GM19468 (cell line): ENCODE measurements around the gene PLEKHD1.

ENCODE experiments used
- ATAC-seq: cut with Tn5 transposase; IDR thresholded peaks from one replicate; pipeline ENCODE4 v1.9.1; 2021; ENCODE audit warnings: mild to moderate bottlenecking, moderate library complexity, moderate number of reproducible peaks; ENCODE audit not compliant: unreplicated experiment; ENCODE audit errors: extremely low read depth

The PLEKHD1 gene

DNA sequence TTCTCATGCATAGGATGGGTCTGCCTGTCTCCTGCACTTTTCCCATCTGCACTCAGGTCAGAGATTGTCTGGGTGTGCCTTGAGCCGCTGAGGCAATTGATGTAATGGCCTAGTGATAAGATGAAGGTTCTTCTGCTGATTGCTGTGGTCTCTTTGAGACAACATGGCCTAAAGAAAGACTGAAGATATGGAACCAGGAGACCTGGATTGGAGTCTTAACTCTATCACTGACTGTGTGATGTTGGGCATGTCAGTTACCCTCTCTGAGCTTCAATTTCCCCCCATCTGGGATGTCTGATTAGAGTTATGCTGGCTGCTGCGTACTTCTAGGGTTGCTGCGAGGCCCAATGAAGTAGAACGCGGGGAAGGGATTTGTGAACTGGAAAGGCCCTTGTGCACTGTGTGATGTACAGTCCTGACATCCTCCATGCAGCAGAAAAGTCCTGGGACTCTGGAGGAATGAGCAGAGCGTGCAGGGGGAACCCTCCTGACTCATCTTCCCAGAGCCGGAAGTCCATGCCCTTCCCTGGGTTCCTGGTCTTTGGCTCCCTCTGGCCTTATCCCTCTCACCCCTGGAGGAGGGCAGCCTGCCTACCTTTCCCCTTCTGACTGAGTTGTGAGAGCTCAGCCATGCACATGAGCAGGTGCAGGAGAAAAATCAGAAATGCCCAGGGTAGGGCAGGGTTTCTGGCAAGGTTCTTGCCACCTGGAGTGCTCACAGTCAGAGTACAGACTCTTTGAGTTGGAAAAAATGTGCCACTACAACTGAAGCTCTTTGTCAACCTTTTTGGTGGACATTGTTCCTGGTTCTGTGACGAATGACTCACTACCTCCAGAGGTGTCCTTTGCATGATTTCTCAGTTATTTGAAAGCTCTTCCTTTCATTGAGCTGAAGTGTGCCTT is 21.1 kb downstream of the PLEKHD1 start:
- ATAC-seq: no peak

DNA sequence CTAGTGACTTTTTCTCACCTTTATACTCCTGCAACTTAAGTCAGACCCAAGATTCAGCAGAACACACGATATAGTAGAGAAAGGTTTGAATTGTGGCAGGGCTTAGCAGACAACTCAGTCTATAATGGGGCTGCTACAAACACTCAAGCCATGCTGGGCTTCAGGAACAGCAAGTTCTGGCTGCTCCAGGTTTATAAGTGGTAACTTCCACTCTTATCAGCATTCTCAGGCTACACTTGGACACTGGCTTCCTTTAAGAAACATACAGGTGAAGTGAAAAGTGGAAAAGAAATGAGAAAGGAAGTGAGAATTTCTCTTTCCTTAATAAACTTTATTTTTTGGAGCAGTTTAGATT is 21.7 kb downstream of the PLEKHD1 start:
- ATAC-seq: no peak

DNA sequence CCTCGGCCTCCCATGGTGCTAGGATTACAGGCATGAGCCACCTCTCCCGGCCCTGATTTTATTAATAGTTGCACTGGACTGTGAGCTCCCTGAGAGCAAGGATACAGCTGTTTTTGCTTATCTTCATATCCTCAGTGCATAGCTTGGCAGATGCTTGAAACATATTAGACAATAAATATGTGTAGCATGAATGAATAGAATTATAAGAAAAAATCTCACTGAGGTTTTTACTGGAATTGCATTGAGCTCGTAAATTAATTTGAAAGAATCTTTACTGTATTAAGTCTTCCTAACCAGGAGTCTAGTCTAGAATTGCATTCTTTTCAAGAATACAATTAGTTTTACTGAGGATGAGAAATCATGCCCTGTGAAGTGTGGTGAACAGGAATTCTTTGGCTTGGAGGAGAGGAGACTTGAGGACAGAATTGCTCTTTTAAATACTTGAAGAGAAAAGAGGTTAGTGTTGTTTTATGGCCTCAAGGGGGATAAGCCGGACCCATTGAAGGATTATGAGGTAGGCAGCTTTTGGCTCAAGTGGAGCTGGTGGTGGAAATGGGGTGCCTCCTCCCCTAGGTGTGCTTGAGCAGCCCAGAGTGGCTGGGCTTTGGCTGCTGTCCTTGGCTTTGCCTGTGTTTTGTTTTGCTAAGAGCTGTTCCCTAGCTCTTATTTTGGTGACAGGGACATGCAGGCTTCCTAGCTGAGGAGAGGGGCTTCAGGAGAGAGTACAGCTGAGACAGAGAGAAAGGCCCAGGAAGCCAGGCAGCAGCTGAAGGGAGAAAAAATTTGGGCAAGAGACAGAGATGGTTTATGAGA is 34.0 kb downstream of the PLEKHD1 start:
- no peak for ATAC-seq

DNA sequence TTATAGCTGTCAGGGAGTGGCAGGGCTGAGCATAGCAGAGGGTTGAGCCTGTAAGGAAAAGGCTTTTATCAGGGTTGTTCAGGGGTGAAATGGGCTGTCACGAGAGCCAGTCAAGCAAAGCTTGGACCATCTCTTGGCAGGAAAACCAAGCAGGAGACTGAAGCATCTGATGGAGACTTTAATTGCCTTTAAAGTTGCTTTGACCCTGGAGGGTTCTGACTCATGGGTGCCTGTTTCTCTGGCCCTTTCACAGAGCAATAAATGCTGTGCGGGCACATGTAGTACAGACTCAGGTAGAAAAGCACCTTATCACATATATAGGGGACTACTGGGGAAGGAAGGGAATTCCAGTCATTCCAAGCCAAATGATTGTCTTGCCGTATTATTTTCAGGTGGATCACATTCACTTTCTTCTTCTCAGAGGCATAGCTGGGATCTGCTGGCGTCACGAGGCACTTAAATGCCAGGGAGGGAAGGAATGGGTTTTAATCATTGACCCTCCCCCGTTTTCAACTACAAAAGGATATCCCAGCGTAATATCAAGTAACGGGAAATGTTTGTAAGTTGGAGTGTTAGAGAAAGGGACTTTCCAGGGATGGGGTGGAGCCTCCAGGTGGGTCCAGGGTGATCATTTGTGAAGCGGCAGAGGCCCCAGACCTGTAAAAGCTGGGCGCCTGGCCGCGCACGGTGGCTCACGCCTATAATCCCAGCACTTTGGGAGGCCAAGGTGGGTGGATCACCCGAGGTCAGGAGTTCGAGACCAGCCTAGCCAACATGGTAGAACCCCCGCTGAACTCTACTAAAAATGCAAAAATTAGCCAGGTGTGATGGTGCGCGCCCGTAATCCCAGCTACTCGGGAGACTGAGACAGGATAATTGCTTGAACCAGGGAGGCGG is 34.9 kb downstream of the PLEKHD1 start:
- ATAC-seq: no peak

DNA sequence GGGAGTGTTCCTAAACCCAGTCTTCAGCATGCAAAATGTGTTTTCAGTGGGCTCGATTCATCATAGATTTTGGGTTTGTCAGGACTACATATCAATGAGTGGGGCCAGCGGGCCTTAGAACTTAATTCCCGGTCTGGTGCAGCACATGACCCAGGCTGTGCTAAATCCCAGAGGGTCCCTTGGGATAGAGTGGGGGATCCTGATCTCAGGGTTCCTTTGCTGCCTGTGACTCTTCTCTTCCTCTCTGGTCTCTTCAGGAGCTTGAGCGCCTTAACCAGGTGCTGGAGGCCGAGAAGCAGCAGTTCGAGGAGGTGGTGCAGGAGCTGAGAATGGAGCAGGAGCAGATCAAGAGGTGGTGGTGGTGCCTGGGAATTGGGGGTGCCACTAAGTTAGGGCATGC is 37.5 kb downstream of the PLEKHD1 start:
- ATAC-seq: no peak

DNA sequence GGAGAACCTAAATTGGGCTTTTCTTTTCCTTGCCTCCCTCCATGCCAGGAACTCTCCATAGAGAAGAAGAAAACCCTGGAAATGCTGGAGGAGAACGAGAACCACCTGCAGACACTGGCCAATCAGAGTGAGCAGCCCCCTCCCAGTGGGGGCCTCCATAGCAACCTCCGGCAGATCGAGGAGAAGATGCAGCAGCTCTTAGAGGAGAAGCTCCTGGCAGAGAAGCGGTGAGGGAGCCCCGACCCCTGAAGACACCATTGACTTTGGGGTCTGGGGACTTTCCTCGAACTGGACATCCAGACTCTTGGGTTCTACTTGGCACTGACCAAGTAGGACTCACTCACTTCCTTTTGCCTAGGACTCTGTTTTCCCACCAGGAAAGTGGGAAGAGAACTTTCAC is 41.4 kb downstream of the PLEKHD1 start:
- ATAC-seq: no peak

DNA sequence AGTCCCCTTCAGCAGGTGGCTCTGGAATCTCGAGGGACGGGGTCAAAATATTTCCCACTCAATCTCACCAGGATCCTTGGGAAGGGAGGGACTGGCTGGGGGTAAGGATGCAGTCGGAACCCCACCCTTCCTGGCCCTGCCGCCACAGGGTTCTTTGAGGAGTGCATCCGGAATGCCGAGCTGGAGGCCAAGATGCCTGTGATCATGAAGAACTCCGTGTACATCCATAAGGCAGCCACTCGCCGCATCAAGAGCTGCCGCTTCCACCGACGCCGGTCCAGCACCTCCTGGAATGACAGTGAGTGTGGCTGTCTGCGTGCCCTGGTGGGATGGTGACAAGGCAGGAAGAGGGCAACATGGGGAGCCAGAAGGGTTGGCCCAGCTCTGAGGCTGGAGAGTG is 43.1 kb downstream of the PLEKHD1 start:
- no peak for ATAC-seq

DNA sequence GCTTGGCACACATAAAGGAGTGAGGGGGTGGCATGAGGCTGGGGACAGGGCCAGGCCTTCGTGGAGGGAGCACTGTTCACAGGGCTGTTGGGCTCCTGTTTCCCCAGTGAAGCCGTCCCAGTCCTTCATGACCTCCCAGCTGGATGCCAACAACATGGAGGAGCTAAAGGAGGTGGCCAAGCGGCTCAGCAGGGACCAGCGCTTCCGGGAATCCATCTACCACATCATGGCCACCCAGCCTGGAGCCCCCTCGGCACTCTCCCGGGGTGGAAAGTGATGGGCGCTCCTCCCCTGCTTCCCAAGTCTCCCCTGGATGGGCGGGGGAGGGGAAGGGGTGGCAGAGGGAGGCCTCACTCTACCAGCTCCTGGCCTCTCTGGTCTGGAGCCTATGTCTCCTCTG is 43.6 kb downstream of the PLEKHD1 start:
- no peak for ATAC-seq

DNA sequence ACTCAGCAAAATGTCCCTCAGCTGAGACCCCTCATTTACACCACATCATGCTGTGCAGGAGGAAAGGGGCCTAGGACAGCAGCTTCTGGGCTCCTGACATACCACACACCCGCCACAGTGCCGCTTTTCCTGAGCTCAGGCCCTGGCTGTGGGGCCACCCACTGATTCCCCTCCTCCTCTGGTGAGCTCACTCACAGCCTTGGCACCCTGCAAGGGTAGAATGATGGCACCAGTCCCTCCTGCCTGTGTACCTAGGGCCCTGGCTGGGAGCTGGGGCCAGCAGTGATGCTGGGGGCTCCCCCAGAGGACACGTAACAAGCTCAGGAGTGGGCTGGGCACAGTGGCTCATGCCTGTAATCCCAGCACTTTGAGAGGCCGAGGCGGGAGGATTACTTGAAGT is 44.4 kb downstream of the PLEKHD1 start:
- no peak for ATAC-seq

DNA sequence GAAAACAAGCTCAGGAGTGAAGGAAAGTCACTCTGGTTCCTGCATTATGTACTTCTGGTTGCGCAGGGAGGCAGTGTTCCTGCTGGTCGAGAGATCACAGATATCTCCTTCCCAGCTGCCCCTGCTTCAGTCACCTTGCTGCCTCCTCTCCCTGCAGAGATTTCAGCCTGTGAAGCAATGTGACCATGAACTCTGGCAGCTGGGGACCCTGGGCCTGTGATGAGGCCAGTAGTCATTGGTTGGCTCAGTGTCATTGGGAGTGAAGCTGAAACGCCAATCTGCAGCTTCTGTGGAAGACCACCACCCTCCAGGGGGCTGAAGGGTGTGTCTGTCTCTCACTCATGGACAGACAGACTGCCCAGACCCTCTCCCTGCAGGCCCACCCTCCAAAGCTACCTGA is 45.0 kb downstream of the PLEKHD1 start:
- ATAC-seq: no peak

DNA sequence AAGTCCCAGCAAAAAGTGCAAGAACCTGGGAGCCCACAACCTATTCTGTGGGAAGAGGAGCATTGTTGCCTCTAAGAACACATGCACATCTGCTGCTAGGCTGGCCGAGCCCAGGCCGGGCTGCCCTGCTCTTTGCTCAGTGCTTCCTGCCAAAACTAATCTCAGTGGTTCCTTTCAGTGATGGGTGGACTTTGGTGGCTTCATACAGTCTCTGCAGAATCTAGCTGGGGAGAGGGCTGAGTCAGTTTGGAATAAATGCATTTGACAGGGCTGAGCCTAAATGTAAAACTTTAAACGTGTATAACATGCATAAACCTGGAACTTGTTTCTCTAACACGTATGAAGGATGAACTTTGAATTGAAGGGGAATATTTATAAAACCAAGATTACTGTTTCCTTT is 45.6 kb downstream of the PLEKHD1 start:
- no peak for ATAC-seq

DNA sequence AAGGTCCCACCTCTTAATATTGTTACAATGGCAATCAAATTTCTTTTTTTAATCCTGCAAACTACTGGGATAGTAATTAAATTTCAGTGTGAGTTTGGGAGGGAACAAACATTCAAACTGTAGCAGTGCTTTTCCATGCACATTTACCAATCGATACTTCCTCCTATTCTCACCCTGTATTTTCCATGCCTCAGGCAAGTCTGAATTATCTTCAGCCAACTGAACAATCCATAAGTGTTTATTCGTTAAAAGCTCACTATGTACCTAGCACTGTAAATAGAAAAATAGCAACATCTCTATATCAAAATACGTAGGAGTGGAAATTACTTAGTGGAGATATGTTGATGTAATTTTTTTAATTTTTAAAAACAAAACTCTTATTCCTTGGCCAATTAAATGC is 46.6 kb downstream of the PLEKHD1 start:
- ATAC-seq: no peak

DNA sequence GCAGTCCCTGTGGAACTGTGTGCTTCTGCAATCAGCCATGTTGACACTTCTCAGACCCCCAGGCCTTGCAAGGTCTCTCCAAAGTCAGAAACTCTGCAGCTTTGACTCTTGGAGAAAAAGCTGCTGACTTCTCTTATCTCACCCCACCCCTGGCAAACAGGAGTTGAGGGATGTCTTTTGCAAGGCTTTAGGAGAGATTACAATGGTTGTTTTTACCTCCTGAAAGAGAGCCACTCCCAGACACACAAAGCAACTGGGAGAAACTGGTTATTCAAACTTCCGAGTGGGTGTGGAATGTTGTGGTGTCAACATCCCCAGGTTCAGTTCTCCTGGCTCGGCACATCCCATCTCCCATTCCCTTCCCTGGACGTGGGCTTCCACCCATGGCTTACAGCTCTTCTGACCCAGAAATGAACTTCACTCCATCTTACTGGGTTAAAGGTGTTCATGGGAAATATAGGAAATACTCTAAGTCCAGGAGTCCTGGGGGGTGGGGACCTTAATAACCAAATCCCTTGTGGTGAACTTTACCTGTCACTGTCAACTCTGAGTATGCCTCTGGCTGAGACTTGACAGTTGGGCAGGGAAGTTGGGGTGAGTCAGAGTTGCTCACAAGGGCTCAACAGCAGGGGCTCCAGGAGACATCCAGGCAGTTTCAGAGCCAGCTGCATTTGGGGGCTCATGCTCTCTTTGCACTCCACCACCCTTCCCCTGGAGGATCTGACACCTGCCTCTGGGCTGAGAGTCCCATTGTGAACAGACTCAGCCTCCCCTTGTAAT is 48.2 kb downstream of the PLEKHD1 start:
- ATAC-seq: no peak

DNA sequence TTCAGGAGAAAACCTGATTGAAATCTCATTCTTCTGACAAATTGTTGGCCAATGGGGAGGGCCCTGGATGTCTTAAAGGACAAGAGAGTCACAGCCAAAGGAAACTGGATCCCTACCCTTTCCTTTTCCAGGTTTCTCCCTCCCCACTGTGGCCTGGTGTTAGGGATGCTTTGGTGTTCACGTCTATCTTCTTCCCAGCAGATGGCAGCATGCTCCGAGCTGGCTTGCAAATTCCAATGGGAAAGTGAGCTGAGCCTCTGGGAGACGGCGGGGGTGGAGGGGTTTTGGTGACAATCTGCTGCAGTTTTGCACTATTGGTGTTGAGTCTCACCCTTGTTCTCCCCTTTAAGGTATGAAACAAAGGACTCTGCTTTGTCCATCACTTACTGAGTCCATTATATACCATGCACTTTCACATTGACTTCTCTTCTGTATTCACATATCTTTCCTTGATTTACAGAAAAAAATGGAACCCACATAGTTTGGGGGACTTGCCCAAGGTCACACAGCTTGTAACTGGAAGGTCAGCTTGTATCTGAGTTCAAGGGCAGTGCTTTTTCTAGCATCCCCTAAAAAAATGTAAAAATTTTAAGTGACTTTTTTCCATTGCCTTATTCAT is 50.8 kb downstream of the PLEKHD1 start:
- no peak for ATAC-seq

DNA sequence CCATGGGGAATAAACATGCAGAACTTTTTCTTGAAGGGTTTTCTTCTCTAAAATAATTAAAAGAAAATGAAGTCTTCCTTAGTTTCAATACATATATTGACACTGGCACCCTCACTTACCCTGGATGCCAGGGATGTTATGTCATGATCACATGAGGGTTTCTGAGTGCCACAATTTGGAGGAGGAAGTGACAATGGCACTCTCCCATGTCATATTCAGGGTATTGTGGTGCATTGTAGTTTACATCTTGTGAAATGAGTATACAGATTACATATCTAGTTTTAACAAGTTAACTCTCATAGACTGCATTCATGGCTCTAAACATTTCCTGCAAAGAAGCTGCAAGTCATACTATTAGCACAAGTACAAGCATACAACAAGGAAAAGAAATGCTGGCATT is 52.4 kb downstream of the PLEKHD1 start:
- ATAC-seq: no peak

DNA sequence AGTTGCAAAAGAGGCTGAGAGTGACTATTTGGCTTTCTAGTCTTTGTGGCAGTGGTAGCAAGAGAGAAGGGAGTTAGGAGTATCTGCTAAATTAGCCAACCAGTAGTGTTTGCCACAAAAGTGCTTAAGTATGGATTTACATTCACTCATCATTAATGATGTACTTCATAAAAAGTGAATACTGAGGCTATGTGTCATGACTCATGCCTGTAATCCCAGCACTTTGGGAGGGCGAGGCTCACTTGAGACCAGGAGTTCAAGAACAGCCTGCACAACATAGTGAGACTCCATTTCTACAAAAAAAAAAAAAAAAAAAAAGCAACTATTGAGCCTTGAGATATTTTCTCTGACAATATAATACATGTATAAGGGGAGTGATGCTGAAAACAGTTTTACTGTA is 53.4 kb downstream of the PLEKHD1 start:
- no peak for ATAC-seq

DNA sequence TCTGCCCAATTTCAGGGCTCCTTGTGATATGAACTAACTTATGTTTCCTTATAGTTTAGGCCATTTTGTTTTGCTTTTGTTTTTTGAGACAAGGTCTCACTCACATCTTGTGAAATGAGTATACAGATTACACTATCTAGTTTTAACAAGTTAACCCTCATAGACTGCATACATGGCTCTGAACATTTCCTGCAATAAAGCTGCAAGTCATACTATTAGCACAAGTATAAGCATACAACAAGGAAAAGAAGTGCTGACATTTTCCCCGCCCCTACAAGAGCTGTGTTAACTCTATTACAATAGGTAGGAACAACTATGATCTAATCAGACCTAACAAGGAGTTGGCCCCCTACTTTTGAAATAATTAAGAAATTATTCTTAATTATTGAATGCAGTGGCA is 54.2 kb downstream of the PLEKHD1 start:
- no peak for ATAC-seq

DNA sequence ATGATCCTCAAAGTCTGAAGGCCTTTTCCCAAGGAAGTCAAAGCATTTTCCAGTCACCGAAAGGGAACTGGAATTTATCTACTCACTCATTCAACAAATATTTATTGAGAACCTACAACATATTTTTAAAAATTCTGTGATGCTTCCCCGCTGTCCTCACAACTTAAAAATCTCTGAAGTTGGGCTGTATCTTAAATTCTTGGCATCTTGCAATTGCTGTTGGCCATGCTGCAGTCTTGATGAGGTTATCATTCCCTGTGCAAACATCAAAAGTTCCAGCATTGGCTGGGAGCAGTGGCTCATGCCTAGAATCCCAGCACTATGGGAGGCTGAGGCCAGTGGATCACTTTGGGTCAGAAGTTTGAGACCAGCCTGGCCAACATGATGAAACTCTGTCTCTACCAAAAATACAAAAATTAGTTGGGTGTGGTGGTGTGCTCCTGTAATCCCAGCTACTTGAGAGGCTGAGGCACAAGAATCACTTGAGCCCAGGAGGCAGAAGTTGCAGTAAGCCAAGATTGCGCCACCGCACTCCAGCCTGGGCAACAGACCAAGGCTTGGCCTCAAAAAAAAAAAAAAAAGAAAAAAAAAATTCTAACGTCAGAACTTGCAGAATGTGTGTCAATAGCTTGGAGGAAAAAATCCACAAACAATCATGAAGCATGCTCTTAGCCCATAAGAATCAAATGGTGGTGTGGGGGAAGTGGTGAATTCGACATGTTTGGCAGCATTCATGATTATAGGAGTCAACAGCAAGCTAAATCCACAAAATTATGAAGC is 55.3 kb downstream of the PLEKHD1 start:
- ATAC-seq: no peak
